Omental fat pad (tissue), 4 donors: Measurements from ENCODE around the gene ZHX3. TPM values are rescaled to one million over a fixed set of nuclear protein-coding genes. Genes with fewer than 3 reads are reported as not detected.

Experiments used
- ATAC-seq: fragments of 150-250 bp; one replicate; pipeline ENCODE4 v1.9.1; 2016; ENCODE audit warnings: mild to moderate bottlenecking, moderate library complexity; ENCODE audit not compliant: low FRiP score
- DNase-seq: peaks from one replicate; pipeline ENCODE4 v3.0.0-alpha.2; 2019; ENCODE audit warnings: low spot score
- CTCF ChIP-seq, 3 donors: fragments of 450-650 bp; IDR thresholded peaks; one replicate each; pipeline ENCODE4 v1.5.1; 2016 to 2017; ENCODE audit warnings: antibody characterized with exemption in 3 of 3, mild to moderate bottlenecking in 3 of 3, moderate library complexity in 2 of 3
- total RNA-seq, 4 donors: library from RNA; depleted of rRNA; stranded (reverse); fragments of >200 nt; gene quantifications; one replicate each; pipeline ENCODE4 v1.1.0, GENCODE V29; 2016

ZHX3 gene
- total RNA-seq, 4 donors from 2014 or later: 22.6 to 54.5 (median 45.0) TPM

GRCh38 chr20:41139227-41140093, 178.1 kb downstream of the ZHX3 start:
- no peak for ATAC-seq
- no peak for DNase-seq
- TF ChIP-seq CTCF (IDR thresholded peaks at IDR 0.05): no peak

GRCh38 chr20:41138475-41139226, 178.9 kb downstream of the ZHX3 start:
- TF ChIP-seq CTCF (IDR thresholded peaks at IDR 0.05): no peak
- DNase-seq (no peak), ATAC-seq (no peak)

- DNase-seq: peak; percentile 47
- TF ChIP-seq CTCF (IDR thresholded peaks at IDR 0.05): no peak
- peak; percentile 14 for ATAC-seq
Observed at GRCh38 chr20:41137614-41138474, 179.7 kb downstream of the ZHX3 start.

GRCh38 chr20:41136680-41137613, 180.6 kb downstream of the ZHX3 start, which contains the start of gene PLCG1:
TSS of gene PLCG1 (plus strand) at chr20:41137543. CDS start at chr20:41137642, 99 bp downstream.
- no peak for TF ChIP-seq CTCF (IDR thresholded peaks at IDR 0.05)
- DNase-seq (peak; percentile 77), ATAC-seq (peak; percentile 79)

- DNase-seq: no peak
- no peak for ATAC-seq
- TF ChIP-seq CTCF (IDR thresholded peaks at IDR 0.05): no peak
Observed at GRCh38 chr20:41135888-41136679, 181.4 kb downstream of the ZHX3 start.
